ENCODE results near the gene WNT5A. TPM values are rescaled to one million over a fixed set of nuclear protein-coding genes. Genes with fewer than 3 reads are reported as not detected.

Gene WNT5A
- total and polyA plus RNA-seq, 2 experiments from 2014 or later: 18.4 to 113 TPM

- peak overlapping the region; percentile 91 for H3K27ac ChIP-seq
Measured at GRCh38 chr3:55484801-55485791, 2.0 kb downstream of the WNT5A start.

GRCh38 chr3:55484191-55484689 lies 2.9 kb downstream of the WNT5A start:
- peak in 1 of 2 donors; percentile 30 for DNase-seq (ENCODE audit: low read depth in 1 of 2, low spot score in 1 of 2)
- no peak overlapping the region for H3K27ac ChIP-seq
- peaks cover 4% of the 10 kb centered on the region for H3K36me3 ChIP-seq
- peaks cover 26% of the 10 kb centered on the region for H3K4me1 ChIP-seq (ENCODE audit: low read depth)
- no peaks in the 10 kb centered on the region for H3K27me3 ChIP-seq
- no peak for TF ChIP-seq CTCF (IDR thresholded peaks at IDR 0.05; ENCODE audit: low read depth, low read length)
- H3K4me3 ChIP-seq: peak overlapping the region; percentile 70
- no peaks in the 10 kb centered on the region for H3K9me3 ChIP-seq (ENCODE audit: low read depth)

More at GRCh38 chr3:55484801-55485791, 2.0 kb downstream of the WNT5A start:
- H3K27me3 ChIP-seq: no peaks in the 10 kb centered on the region
- TF ChIP-seq CTCF (IDR thresholded peaks at IDR 0.05; ENCODE audit: low read depth, low read length): peak; percentile 57
- peak overlapping the region; percentile 70 for H3K4me3 ChIP-seq
- DNase-seq (ENCODE audit: low read depth in 1 of 2, low spot score in 1 of 2): peak; percentile 89 to 94
- no peaks in the 10 kb centered on the region for H3K9me3 ChIP-seq (ENCODE audit: low read depth)
- H3K4me1 ChIP-seq (ENCODE audit: low read depth): peaks cover 26% of the 10 kb centered on the region
- H3K36me3 ChIP-seq: no peaks in the 10 kb centered on the region

- H3K27ac ChIP-seq: no peak overlapping the region
- no peak for TF ChIP-seq CTCF (IDR thresholded peaks at IDR 0.05; ENCODE audit: low read depth, low read length)
- H3K27me3 ChIP-seq: no peaks in the 10 kb centered on the region
- H3K4me1 ChIP-seq (ENCODE audit: low read depth): peaks cover 26% of the 10 kb centered on the region
- peak in 1 of 2 donors; percentile 38 for DNase-seq (ENCODE audit: low read depth in 1 of 2, low spot score in 1 of 2)
- peaks cover 12% of the 10 kb centered on the region for H3K36me3 ChIP-seq
- H3K9me3 ChIP-seq (ENCODE audit: low read depth): no peaks in the 10 kb centered on the region
- peak overlapping the region; percentile 70 for H3K4me3 ChIP-seq
Measured at GRCh38 chr3:55483196-55484095, 3.7 kb downstream of the WNT5A start.

GRCh38 chr3:55482496-55483195 lies 4.5 kb downstream of the WNT5A start:
- DNase-seq (ENCODE audit: low read depth in 1 of 2, low spot score in 1 of 2): peak in 1 of 2 donors; percentile 66
- Histone ChIP-seq H3K36me3 (peaks cover 20% of the 10 kb centered on the region), H3K27me3 (no peaks in the 10 kb centered on the region), H3K4me1 (ENCODE audit: low read depth) (peaks cover 26% of the 10 kb centered on the region), H3K27ac (no peak overlapping the region), H3K9me3 (ENCODE audit: low read depth) (no peaks in the 10 kb centered on the region), H3K4me3 (peak overlapping the region; percentile 70)
- no peak for TF ChIP-seq CTCF (IDR thresholded peaks at IDR 0.05; ENCODE audit: low read depth, low read length)

All from cardiac muscle cell (in vitro differentiated cells and primary cell).